MM.1S (cell line): Measurements from ENCODE around the gene TAS2R41.

Experiments used
- EZH2phosphoT487 ChIP-seq: fragments of 300-600 bp; sonication (generic); IDR thresholded peaks from 2 replicates; pipeline ENCODE4 v1.6.1; 2018; ENCODE audit warnings: antibody characterized with exemption, low read length
- TF ChIP-seq, protein P1 (sequence below): fragments of 300-600 bp; sonication (generic); IDR thresholded peaks from 2 replicates; pipeline ENCODE4 v1.5.1; 2016; ENCODE audit warnings: antibody characterized with exemption, low read length, mixed read lengths

DNA sequence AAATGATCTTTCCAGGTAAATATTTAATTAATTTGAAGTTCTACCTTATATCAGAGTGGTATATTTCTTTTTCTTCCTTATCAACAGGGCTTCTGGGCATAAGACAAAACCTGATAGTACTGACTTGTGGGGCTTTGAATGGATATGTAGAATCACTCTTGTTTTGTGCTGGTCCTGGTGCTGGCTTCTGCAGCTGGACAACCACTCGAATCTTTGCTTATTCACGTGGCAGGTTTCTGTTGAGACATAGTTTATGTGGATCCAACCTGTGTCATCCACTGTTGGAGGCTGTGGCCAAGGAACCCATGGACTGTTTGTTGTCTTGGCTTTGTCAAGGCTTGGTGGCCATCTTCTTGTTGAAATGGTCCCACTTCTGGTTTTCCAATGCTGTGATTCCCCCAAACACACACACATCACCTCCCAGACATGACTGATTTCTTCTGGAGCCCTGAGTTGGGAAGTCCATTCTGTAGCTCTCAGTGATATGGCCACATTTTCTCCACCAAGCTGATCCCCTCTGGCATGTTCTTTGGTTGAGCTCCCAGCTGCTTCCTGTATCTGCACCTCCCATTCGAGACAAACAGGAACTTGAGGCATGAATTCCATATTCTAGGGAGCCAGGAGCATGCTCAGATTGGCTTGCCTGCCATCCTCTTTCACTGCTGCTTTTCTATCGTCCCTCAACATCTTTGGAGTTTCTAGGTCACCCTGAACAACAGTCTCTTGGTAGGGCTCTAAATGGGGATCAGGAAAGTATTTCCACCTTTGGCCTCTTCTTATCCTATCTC, 19.5 kb downstream of the TAS2R41 start:
- TF ChIP-seq EZH2phosphoT487 = no peak
- TF ChIP-seq, protein P1, sequence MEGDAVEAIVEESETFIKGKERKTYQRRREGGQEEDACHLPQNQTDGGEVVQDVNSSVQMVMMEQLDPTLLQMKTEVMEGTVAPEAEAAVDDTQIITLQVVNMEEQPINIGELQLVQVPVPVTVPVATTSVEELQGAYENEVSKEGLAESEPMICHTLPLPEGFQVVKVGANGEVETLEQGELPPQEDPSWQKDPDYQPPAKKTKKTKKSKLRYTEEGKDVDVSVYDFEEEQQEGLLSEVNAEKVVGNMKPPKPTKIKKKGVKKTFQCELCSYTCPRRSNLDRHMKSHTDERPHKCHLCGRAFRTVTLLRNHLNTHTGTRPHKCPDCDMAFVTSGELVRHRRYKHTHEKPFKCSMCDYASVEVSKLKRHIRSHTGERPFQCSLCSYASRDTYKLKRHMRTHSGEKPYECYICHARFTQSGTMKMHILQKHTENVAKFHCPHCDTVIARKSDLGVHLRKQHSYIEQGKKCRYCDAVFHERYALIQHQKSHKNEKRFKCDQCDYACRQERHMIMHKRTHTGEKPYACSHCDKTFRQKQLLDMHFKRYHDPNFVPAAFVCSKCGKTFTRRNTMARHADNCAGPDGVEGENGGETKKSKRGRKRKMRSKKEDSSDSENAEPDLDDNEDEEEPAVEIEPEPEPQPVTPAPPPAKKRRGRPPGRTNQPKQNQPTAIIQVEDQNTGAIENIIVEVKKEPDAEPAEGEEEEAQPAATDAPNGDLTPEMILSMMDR = no peak
